GM21786 (cell line): ENCODE measurements around the gene CD200R1.
A peak's percentile ranks its signal among the peaks of the same experiment; 100 is the strongest.
"Not testable (repeated sequence)": the region's sequence is repeated elsewhere in the genome, so short reads cannot be mapped to it uniquely, and the experiment has no call there.

Experiments used
- ATAC-seq: cut with Tn5 transposase; IDR thresholded peaks from one replicate; pipeline ENCODE4 v1.9.1; 2021; ENCODE audit not compliant: unreplicated experiment

CD200R1 gene

DNA sequence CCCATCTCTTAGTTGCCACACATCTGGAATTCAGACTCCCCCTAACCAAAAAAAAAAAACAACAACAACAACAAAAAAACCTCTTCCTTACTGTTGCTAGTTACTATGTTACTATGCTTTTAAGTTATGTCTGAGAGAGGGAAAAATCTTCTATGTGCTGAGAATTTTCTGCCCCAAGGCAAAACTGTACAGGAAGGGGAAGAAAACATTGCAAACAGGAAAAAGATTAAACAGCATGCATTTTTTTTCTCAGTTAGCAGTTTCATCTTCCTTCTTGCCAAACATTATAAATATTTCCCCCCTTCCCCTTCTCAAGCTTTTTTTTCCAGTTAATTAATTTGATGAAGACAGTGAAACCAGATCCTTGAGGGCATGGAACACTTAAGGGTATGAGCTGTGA is 1.1 kb upstream of the CD200R1 start:
- no peak for ATAC-seq

DNA sequence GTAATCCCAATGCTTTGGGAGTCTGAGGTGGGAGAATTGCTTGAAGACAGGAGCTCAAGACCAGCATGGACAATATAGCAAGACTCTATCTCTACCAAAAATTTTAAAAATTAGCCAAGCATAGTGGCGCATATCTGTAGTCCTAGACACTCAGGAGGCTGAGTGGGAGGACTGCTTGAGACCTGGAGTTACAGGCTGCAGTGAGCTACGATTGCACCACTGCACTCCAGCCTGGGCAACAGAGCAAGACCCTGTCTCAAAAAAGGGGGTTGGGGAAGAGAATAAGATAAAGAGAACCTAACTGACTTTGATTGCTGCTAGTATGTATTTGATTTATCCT is 755 bp downstream of the CD200R1 start:
- peak; percentile 3 for ATAC-seq

DNA sequence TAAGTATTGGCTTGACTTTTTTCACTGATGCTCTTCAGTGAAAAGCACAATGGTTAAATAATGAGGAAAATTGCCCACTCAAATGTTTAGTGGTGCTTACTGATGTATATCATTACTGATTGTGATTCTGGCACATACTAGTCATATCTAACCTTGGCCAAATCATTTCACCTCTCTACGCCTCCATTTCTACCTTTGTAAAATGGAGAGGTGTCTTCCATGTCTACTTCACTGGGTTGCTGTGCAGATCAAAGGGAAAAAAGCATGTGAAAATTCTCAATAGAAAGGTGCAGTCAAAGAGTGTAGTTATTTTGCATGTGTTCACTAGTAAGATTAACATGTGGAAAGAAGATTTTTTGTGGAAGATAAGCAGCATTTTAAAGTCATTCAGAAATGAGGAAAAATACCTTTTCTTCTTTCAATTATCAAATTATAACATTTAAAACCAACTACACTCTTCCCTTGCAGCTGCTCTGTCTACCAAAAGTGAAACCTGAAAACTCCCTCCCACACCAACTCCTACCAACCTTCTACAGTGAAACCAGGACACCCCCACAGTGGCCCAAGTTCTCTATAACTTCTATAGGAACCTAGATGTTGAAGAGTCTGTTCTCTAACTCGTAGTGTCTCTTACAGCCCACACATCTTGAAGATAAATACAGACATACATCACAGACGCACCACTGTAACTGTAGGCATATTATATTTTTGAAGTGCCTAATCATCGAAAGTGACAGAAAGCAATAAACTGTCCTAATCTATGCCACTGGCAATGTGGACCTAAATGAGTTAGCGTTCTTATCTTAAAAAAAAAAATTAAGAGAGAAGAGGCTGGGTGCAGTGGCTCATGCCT is 1.4 kb downstream of the CD200R1 start:
- ATAC-seq = peak; percentile 88

DNA sequence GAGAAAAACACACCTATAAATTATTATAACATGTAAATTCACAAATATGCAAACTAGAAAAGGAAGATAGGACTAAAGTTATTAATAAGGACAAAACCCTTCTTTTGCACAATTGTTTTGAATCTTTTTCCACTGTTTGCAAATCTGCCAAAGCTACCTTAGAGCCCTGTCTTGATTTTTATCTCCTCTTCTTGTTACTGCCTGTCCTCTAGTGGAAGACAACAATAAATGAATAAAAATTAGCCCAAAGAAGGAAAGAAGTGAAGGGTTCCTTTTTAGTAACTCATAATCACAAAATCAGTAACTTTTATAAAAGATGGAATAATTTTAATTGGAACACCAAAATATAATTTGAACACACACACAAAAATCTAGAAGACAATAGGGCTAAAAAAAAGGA is 2.7 kb downstream of the CD200R1 start:
- no peak for ATAC-seq

DNA sequence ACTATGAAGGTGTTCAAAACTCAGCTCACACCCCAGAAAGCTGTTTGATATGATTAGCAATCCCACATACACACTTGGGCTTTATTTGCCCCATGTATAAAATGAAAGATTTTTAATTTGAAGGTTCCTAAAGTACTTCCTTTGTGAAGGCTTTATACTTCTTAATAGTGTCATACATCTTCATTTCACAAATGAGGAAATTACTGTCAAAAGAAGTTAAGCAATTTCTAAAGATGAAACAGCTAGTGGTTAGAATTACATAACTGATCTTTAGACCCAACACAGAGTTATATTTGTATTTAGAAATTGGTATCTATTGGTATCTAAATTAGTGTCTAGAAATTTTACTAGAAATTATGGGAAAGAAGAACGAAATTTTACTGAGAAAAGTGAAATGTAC is 7.1 kb downstream of the CD200R1 start:
- no peak for ATAC-seq

DNA sequence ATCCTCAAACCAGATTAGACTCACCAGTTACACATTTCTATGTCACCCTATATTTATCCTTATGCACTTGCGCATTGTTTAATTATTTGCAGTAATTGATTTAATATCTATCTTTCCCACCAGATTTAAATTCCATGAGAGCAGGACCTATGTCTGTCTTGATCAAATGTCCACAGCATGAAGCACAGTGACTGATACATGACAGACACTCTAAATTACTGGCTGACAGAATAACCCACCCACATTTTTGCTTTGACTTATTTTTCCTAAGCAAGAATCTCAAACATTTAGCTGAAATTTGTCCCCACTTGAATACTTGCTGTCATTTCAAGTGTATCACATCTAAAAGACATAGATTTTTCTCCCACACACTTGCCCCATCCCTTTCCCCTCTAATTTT is 7.5 kb downstream of the CD200R1 start:
- ATAC-seq = no peak

DNA sequence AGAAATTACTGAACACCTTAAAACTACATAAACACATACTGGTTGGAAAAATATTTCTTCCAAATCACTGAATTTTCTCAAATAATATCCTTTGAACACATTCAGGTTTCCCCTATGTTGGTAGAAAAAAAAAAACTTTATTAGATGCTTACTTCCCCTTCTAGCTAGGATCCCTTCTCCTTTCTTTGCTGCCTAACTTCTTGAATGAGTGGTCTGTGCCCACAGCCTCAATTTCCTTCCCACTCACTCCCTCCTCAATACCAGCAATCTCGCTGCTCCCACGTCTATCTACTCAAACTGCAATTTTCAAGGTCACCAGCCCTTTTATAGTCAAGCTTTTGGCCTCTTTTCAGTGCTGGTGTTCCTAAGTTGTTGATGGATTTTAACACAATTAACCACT is 8.3 kb downstream of the CD200R1 start:
- no peak for ATAC-seq

DNA sequence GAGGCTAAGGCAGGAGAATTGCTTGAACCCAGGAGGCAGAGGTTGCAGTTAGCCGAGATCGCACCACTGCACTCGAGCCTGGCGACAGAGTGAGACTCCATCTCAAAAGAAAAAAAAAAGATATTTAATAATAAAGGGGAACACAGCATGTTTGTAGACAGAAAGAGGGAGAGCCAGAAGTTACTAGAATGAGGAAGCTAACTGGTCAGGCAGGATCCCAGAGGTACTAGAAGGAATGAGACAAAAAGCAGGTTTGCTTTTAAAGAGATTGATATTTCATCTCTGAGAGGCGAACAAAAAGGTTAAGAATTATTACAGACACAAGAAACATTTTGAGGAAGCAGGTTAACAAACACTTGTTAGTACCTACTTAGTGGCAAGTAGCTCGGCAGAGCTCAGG is 9.2 kb downstream of the CD200R1 start:
- ATAC-seq = no peak

DNA sequence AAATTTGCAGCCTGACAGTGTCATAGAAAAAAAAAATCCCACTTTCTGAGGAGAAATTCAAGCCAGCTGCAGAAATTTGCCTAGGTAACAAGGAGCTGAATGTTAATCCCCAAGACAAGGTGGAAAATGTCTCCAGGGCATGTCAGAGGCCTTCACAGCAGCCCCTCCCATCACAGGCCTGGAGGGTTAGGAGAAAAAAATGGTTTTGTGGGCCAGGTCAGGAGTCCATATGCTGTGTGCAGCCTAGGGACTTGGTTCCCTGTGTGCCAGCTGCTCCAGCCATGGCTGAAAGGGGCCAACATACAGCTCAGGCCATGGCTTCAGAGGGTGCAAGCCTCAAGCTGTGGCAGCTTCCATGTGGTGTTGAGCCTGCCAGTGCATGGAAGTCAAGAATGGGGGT is 11.2 kb downstream of the CD200R1 start:
- ATAC-seq = no peak

DNA sequence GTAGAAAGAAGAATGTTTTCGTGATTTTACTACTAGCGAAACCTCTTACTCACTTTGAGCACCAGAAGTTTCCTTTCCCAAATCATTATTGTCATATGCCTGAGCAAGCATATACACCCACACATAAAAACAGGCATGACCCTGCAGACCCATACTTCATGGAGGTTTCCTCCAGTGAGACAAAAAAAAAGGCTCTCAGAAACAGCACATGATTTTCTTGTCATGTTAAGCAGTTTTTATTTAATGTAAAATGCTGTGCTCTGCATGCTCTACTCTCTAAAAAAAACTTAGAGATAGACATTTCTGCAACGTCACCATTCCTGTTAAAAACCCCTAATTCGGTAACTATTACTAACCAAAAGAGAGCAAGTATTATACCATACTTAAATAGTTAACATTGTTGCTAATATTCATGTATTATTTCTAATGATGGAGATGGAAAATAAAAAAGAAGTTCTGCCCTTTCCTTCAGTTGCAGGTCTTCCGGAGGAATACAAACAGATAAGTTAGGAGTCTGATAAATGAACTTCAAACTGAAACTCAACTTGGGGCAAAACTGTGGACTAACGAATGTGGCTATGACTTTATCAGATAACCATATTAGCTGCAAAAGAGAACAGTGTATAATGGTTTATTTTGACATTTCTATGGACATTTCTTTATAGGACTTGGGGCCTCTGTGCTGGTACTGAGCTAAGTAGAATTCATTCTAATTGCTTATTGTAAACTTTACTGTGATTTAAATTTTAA is 15.9 kb downstream of the CD200R1 start:
- ATAC-seq = peak; percentile 45

DNA sequence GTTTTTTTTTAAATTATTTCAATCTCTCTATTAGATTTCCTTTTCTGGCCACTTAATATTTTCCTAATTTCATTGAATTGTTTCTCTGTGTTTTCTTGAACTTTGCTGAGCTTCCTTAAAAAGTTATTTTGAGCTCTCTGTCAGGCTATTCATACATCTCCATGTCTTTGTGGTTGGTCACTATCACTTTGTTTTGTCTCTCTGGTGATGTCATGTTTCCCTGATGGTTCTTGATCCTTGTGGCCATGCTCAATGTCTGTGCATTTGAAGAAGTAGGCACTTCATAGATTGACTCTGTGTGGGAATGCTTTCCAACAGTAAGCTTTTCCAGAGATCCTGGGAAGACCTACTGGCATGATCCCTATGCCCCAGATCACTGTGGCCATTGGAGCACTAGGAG is 18.6 kb downstream of the CD200R1 start:
- ATAC-seq = no peak

DNA sequence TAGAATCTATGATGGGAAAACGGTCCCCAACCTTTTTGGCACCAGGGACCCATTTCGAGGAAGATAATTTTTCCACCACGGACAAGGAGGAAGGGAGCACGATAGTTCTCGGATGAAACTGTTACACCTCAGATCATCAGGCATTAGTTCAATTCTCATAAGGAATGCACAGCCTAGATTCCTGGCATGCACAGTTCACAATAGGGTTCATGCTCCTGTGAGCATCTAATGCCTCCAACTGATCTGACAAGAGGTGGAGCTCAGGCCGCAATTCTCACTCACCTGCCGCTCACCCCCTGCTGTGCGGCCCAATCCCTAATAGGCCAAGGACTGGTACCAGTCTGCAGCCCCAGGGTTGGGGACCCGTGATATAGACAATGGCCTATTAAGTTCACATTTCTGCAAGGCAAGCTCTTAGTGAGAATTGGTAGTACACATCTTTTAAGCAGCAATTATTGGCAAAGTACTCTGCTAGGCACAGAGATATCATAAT is 26.5 kb downstream of the CD200R1 start:
- ATAC-seq = no peak

DNA sequence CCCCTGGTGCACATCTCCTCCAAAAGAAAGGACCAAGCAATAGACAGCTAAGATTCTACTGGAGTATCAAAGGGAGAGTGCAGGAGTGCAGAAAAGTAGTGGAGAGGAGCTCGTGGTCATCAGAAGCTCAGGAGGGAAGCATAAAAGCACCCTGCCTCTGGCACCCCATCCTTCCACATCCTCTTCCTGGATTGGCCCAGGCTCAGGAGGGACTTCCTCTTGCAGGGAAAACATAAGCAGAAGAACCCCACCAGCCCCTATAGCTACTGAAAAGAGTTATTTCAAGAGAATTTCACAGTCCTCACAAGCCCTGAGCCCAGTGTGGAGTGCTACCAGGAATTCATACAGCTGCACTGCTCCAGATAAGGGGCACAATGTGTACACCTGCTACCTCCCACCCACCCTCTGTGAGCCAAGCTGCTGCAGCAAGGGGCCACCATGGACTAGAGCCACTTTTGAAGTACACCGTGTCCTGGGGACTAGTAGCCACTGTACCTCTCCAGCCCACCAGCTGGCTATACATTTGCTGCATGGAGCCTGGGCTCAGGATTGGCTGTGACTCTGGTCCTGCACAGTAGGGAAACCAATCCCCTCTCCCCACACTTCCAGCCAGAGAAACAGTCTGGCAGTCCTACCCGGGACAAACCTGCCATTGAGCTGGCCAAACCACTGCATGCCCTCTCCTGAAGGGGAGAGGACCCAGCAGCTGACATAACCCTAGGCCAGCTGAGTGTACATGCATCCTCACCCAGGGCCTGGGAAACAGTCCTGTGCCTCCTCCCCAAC is 43.0 kb downstream of the CD200R1 start:
- ATAC-seq = no peak

DNA sequence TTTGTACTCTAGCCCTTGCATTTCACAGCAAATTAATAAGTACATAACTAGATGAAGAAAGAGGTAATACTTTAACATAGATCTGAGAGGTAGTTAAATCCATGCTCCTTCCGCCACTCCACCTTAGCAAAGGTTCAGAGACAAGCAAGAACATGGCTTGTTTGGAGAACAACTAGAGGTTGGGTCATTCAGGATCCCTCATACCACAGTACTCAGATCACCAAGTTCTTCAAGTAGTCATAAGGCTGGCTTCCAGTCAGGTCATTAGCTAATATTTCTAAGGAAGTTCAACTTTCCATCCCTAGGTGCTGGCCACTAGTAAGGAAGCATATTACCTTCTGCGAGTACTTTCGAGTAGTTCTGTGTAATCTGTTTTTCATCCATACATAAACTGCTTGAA is 44.1 kb downstream of the CD200R1 start:
- ATAC-seq = no peak

DNA sequence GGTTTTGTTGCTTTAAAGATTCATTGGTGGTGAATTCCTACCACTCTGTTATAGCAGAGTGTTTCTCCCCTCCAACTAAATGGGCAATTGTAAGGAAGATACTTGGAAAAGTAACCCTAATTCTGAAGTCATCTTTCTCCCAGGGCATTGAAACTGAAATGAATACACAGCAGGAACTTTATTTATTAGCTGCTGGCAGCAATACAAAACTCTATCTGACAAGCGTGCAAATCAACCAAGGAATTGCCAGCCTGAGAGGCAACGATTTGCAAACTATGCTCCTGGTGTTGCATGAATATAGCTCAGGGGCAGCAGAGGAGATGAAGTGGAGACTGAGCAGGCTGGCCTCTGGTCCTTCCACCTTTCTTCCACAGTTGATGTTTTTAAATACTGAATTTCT is 48.9 kb downstream of the CD200R1 start:
- no peak for ATAC-seq

DNA sequence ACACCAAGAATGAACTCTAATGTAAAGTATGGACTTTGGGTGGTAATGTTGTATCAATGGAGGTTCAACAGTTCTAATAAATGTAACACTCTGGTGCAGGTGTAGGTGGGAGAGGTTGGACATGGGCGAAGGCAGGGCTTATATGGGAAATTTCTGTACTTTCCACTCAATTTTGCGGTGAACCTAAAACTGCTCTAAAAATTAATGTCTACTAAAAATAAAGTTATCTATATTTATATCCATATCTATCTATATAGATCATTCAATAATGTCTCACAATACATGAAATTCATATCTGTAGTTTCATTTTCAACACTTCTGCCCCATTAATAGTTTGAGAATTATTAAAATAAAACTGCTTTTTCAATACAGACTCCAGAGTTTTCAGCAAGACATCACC is 49.3 kb downstream of the CD200R1 start:
- no peak for ATAC-seq

DNA sequence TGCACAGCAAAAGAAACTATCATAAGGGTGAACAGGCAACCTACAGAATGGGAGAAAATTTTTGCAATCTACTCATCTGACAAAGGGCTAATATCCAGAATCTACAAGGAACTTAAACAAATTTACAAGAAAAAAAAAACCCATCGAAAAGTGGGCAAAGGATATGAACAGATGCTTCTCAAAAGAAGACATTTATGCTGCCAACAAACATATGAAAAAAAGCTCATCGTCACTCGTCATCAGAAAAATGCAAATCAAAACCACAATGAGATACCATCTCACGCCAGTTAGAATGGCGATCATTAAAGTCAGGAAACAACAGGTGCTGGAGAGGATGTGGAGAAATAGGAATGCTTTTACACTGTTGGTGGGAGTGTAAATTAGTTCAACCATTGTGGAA is 55.4 kb downstream of the CD200R1 start:
- not testable (repeated sequence) for ATAC-seq

DNA sequence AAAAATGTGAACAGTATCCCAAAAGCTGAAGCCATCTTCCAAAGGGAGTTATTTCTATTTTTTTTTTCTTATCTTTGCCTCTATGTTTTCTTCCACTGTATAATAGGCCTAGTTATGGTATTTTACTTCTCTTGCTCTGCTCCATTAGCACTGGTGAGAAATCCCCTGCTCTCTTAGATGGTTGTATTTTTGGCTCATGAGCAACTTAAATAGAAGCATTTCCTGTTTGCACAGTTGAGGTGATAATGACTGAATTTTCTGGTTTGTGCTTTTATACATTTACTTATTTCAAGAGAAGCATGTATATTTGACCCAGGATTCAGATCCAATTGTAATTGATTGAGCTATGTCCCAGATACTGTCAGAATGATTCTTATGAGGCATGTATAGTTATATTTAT is 66.7 kb downstream of the CD200R1 start:
- peak; percentile 100 for ATAC-seq

DNA sequence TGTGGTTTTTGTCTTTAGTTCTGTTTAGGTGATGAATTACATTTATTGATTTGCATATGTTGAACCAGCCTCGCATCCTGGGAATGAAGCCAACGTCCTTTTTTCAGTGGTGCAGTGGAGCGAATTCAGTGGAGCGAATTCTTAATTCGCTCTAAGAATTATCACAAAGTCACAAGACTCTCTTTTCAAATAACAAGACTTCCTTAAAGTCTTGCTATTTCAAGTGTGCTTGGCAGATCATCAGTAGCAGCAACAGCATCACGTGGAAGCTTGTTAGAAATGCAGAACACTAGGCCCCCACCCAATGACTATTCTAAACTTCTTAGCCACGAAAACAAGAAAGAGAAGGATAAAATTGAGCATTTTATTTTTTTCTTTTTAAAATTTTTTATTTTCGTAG is 70.1 kb downstream of the CD200R1 start:
- ATAC-seq = no peak

DNA sequence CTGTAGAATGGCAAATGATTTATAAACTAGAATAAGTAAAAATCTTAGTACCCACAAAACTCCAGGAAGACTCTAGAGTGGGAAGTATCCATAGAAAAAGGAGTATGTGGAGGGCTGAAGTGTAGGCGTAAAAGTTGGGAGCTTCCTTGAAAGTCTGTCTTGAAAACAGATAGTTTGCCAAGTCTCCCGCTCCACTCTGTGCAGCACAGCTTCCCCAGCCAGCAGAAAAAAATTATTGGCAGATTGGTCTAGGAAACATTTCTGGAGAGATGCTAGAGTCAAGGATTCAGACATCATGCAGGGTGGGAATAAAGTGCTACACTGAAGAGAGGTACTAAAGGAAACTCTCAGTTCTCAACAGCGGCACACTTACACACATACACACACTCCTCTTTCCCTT is 74.8 kb downstream of the CD200R1 start:
- no peak for ATAC-seq

DNA sequence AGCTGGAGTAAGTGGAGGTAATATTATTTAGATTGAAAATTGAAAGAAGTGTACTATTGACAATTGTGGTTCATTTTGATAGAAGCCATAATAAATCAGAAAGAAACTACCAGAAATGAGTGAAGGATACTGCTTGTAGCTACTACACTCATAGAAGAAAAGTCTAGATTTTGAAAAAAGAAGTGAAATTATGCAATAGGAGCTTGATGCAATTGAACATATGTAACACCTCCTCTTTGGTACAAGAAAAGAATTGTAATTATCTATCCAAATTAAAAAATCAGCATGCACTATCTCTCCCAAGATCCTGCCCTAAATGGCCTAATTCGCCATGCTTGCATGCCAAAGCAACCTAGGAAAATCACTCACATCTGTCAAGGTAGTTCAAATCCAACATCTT is 77.1 kb downstream of the CD200R1 start:
- ATAC-seq = no peak

DNA sequence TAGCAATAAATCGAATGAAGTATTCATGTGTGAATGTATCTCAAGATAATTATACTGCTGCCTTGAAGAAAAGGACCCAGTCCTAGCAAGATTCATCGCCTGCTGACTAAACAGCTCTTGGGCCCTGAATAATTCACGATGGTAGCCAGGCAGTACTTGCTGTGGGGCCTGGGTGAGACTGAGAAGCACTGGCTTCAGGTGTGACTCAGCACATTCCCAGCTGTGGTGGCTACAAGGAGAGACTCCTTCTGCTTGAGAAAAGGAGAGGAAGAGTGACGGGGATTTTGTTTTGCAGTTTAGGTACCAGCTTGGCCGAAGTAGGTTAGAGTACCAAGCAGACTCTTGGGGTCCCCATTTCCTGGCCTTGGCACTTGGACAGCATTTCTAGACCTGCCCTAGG is 80.6 kb downstream of the CD200R1 start:
- ATAC-seq = no peak
